ENCODE data around the gene NCAPG.

- TF ChIP-seq EZH2 (IDR thresholded peaks at IDR 0.05): no peak
- TF ChIP-seq POLR2AphosphoS5 (IDR thresholded peaks at IDR 0.05; ENCODE audit: borderline replicate concordance, low read depth, low read length): no peak
These were observed 39.4 kb upstream of the NCAPG start for GRCh38 chr4:17771284-17771908.

All from SK-N-MC (cell line).